NT2/D1 (cell line): Measurements from ENCODE around the gene MUC6.

Experiments
- YY1 ChIP-seq: IDR thresholded peaks from 2 replicates; pipeline ENCODE4 v1.6.1; 2011; ENCODE audit not compliant: insufficient read length, insufficient read depth
- ZNF274 ChIP-seq: IDR thresholded peaks from 2 replicates; pipeline ENCODE4 v1.6.1; 2011; ENCODE audit warnings: mild to moderate bottlenecking, low read depth, low read length

- no peak for TF ChIP-seq ZNF274
- TF ChIP-seq YY1: no peak
These were observed 22.2 kb downstream of the MUC6 start for GRCh38 chr11:1014276-1014675.
